Posterior vena cava (tissue), 2 donors: ENCODE results near the gene PTPRT. TPM values are rescaled to one million over a fixed set of nuclear protein-coding genes. Genes with fewer than 3 reads are reported as not detected.
"Not testable (repeated sequence)": the region's sequence is repeated elsewhere in the genome, so short reads cannot be mapped to it uniquely, and the experiment has no call there.

Experiments used
- DNase-seq: peaks from one replicate; pipeline ENCODE4 v3.0.0-alpha.2; 2020; ENCODE audit warnings: low spot score
- intact Hi-C, 2 donors: fragments of 100-400 bp; cut with DNase I; formaldehyde crosslinking; loops; one replicate each; pipeline versions ENCODE4 v1.14.1 to v1.14.2; 2022 to 2023
- total RNA-seq, 2 donors: library from RNA; stranded (reverse); fragmentation: NEBNext Ultra II Directional; extraction: Animal tissue kit (Norgen Biotek cat#: 25700); gene quantifications; one replicate each; pipeline ENCODE4 v1.2.1, GENCODE V29; 2021
- donor health status: DM: yes; HTN: yes; CAD: no.
- donor health status: DM: yes; HTN: yes; CAD: no.

Gene PTPRT
- total RNA-seq, 2 donors from 2014 or later, result 0.10 to 0.19 TPM

DNA sequence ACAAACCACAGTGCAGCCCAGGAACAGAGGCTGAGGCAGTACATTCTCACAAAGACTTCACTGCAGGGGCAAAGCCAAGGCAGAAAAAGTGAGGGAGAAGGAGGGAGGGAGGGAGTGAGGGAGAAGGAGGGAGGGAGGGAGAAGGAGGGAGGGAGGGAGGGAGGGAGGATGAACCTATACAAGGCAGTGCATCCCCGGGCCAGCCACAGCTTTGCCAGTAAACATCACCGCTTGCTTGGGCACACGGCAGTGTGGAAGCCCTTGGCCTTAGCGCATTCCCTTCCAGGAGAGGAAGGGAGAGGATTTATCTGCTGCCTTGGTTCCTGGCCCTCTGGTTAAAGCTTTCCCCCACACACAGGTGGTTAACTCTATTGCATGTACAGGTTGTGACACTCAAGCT lies 234.0 kb downstream of the PTPRT start:
- DNase-seq, result no peak
- intact Hi-C loops, result no loop called here

DNA sequence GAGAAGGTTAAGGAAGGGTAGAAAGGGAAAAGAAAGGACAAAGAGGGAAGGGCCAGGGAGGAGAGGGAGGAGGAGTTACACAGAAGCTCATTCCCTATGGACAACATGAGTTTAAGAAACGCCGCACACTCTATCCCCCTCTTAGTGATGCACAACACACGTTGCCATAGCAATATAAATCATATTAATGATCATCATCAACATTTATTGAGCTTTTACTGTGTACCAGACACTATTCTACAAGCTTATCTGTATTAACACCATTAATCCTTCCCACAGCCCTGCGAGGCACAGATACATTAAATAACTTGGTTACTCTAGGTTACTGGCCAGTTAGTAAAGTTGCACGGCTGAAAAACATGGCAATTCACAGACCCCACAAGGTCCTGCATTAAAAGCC lies 234.8 kb downstream of the PTPRT start:
- DNase-seq, result no peak
- intact Hi-C loops, result no loop called here

DNA sequence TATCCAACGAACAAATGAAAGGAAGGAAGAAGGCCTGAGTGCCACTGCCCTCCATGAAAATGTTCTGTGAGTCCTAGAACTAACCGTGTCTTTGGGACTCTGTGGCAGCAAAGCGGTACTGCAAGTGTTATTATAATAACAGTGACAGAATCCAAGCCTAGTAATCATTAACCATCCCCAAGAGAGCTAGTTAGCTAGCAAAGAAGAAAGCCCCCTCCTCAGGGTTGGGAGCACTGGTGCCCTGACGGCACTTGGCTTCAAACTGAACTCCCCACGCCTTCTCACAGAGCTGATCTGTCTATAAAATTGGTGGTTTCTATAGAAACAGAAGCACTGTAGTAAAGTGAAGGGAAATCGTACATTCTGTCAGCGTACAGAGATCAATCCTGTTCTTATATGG lies 239.8 kb downstream of the PTPRT start:
- intact Hi-C loops, result no loop called here
- DNase-seq, result no peak

DNA sequence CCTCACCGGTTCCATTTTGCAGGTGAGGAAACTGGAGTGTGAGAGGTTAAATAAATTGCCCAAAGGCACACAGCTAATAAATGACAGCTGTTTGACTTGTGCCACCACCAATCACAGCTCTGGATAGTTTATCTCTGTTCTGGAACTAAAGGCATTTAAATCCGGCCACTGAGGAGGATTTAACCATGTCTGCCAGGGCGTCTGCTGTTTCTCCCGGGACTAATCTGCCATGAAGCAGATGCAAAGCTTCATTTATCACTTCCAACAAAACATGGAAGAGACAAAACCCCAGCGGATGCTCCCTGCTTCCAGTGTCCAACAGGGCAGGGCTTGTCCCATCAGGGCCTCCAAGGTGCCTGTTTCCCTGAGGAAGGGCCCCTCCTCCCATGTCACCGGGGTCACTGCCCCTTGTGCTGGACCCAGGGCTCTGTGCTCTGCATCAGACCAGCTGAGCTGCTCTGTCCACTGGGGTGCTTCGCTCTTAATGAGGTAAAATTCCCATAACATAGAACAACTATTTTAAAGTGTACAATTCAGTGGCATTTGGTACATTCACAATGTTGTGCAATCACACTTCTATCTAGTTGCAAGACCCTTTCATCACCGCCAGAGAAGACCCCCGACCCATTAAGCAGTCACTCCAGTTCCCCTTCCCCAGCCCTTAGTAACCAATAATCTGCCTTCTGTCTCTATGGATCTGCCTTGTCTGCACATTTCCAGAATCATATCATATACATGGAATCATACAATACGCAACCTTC lies 244.3 kb downstream of the PTPRT start:
- intact Hi-C loops, result no loop called here
- DNase-seq, result no peak

DNA sequence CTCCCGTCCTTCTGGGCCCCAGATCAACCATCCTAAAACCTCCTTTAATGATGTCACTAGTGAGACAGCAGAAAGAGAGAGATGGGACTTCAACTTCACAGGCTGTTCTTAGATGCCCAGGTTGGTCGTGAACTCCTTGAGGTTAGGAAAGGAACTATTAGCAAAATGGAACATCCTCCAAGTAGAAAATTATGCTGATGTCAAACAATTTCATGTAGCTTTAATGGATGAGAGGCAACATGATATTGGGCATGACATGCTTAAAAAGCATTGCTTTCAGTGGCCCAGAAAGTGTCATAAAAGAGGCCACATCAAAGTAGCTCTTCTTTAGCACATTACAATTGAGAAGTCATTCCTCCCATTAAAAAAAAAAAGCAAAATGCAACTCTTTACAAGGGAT lies 248.1 kb downstream of the PTPRT start:
- intact Hi-C loops, result no loop called here
- no peak for DNase-seq

DNA sequence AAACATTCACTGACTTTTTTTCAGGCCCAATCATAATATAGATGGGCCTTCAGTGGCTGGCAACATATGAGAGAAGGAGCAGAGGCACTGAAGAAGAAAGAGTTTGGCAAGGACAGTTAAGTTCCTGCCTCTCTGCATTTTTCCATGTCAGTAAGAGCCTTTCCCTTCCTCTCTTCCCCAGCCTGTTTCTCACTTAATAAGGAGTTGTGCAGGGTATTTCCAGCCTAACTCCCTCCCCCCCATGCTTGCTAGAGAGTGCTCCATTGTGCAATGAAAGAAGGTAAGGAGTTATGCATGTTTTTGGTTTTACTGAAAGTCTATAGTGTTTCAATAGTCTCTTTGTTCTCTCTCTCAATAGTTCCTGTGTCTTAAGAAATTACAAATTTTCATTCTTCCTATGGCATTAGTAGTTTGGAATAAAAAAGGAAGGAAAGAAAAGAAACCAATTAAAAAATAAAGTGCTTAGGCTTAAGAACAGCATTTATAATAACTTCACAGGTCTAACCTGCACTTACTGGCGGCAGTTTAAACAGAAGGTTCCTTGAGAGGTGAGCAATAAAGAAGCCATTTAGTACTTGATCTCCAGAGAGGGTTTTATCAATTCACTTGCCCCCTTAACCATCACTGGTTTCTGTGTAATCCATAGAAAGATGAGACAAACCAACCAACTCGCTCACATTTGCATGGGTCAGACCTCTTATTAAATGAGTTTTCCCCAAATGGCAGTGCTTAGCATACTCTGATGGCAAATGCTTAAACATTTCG lies 251.1 kb downstream of the PTPRT start:
- no peak for DNase-seq
- intact Hi-C loops, result no loop called here

DNA sequence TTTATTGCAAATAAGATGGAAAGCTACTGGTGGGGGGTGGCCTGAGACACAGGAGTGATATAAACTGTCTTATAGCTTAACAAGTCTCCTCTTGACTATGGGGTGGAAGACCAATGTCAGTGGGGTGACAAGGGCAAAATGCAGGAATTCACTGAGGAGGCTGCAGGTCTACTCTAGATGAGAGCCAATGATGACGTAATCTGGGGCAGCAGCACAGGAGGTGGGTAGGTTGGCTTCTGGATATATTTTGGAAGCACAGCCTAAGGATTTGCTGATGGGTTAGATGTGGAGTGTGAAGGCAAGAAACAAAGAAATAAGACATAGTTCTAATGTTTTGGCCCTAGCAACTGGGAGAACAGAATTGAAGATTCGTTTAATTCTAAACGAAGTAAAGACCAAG lies 253.2 kb downstream of the PTPRT start:
- intact Hi-C loops, result no loop called here
- DNase-seq, result no peak

DNA sequence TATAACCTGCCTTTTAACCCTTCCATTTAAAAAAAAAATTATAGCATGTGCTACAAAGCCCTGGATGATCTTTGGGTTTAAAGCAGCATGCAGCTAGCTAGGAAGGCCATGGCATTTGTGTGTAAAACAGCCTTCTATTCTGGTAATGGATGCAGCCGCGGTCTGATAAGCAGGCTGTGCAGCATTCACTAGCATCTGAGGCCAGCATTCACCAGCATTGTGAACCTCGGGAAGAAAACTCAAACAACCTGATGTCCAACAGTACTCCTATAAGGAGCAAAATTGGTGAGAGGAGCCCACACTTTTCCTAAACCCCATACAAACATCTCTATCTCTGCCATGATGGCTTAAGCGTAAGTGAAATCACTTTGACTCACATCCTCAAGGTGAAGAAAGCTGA lies 265.5 kb downstream of the PTPRT start:
- intact Hi-C loops, result no loop called here
- DNase-seq, result no peak

DNA sequence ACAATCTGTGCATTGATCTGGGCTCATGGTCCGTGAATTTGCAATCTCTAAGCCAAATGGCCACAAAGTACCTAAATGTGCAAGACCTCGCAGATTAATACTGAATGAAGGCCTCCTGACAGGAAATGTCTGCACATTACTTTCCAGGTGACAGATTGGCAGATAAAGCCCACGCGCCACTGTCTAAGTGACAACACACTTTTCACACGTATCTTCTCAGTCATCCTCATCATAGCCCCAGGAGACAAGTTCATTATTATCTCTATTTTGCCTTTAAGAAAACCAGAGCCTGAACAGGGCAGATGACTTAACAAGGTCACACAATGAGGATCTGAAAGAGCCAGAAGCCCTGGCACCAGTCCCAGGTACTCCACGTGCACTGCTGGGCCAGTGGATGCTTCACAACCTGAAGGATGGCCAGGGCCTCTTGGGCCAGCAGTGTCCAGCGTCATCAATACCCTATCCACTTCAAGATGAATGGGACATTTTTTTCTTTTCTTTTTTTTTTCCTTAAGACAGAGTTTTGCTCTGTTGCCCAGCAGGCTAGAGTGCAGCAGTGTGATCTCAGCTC lies 266.3 kb downstream of the PTPRT start:
- intact Hi-C loops, result no loop called here
- DNase-seq, result no peak

DNA sequence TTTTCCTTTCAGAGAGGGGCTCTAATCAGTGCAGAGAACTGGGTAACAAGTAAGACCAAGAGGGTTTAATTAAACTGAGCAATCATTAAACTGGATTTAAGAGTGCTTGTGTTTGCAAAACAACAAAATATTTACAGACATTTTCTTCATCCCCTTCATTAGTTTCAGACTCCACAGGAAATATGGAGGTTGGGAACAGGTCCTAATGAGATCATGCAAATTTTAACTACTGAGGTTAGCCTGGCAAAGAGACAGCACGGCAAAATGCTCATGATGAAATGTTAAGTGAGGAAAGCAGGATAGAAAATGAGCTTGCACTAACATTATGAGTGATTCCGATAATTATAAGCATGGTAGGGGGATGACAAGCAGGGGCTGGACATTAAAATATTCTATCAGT lies 268.9 kb downstream of the PTPRT start:
- intact Hi-C loops, result no loop called here
- DNase-seq, result no peak

DNA sequence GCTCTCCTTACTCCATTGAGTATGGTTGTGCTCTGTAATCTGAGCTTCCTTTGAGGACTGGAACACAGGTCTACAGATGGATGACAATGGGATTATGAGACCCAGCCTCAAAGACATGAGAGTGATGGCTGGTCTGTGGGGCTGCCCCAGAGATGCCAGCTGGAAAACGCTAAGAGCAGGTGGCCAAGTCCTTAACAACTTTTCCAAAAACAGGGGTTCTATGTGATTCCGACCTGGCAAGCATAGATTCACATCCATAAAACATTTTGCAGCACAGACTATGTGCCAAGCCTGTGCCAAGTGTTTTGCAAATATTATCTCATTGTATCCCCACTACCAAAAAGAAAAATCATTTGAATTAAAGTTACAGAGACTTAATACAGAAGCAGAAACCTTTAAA lies 270.4 kb downstream of the PTPRT start:
- no peak for DNase-seq
- intact Hi-C loops, result no loop called here

DNA sequence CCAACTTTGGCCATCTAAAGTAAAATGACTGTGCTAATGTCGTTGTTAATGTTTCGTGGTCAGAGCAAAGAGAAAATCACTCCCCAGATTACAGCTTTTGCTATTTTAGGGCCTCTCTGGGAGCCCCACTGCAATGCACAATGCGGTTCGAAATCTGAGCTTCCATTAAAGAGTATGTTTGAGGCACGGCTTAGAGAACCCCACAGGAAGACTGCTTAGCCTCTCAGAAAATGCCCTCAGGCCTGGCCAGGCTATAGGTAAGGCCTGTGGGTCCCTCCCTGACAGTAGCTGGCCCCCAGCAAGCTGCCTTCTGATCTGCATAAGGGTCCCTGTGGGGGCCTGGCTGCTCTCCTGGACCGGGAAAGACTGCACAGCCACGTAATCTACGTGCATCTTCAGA lies 274.6 kb downstream of the PTPRT start:
- intact Hi-C loops, result no loop called here
- DNase-seq, result no peak

DNA sequence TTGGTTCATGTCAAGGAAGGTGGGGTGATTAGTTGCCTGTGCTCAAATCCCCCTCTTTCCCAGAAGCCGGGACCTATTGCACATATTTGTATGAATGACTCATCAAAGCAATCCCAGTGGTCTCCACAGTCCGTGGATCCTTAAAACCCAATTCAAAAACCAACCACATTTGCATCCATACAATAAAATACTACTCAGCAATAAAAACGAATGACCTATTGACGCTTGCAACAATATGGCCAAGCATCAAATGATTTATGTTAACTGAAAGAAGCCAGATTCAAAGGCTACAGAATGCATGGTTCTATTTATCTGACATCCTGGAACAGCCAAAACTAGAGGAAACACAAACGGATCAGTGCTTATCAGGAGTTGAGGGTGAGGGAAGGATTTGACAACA lies 275.4 kb downstream of the PTPRT start:
- intact Hi-C loops, result no loop called here

DNA sequence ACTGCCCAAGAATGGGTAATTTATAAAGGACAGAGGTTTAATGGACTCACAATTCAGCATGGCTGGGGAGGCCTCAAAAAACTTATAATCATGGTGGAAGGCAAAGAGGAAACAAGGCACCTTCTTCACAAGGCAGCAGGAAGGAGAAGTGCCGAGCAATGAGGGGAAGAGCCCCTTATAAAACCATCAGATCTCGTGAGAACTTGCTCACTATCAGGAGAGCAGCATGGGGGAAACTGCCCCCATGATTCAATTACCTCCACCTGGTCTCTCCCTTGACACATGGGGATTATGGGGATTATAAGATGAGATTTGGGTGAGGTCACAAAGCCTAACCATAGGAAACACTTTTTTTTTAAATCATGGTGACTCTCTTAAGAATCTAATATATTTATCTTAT lies 278.9 kb downstream of the PTPRT start:
- intact Hi-C loops, DNase-seq: not testable (repeated sequence)

More for the DNA sequence above, 275.4 kb downstream of the PTPRT start:
- no peak for DNase-seq

DNA sequence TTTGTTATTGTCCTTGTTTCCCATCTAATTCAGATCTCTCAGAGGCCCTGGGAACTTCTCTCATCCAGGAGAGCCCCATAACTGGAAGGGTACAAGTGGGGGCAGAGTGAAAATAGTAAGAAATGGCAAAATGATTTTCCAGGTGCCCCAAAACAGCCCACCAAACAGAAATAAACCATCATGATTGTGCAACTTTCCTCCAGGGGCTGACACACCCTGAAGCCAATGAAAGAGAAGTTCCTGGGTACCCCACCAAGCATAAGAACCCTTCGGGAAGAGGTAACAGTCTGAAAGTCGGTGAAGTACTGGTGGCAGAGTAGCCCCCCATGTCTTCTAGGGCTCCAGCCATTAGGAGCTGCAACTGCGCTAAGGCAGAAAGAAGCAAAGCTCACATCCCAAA lies 282.0 kb downstream of the PTPRT start:
- intact Hi-C loops, result no loop called here
- no peak for DNase-seq

DNA sequence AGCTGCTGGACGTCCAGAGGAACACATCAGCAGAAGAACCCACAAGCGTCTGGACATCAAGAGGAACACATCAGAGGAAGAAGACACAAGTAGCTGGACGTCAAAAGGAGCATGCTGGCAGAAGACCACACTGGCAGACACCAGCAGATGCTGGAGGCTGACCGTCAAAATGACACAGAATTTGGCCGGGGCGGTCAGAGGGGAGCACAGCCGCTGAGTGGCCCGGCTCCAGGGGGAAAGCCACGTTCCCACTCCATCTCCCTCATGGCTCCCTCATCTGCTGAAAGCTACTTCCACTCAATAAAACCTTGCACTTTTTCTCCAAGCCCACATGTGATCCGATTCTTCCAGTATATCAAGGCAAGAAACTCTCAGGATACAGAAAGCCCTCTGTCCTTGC lies 283.6 kb downstream of the PTPRT start:
- DNase-seq, result no peak
- intact Hi-C loops, result no loop called here

DNA sequence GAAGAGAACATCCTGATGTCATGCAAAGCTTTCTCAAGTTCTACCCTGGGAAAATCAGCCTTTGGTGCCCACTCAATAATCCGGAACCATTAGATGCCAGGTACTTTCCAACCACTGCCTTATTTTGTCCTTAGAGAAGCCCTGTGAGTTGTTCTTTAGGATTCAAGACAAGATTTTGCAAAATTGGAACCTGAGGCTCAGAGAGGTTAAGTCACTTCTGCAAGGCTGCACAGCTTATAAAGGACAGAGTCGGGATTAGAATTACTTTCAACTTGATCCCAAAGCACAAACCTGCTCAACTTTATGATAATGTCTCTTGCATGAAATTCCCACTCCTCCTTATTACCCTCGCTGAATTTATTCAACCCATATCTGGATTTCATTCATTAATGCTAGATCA lies 287.2 kb downstream of the PTPRT start:
- DNase-seq, result no peak
- intact Hi-C loops, result no loop called here

DNA sequence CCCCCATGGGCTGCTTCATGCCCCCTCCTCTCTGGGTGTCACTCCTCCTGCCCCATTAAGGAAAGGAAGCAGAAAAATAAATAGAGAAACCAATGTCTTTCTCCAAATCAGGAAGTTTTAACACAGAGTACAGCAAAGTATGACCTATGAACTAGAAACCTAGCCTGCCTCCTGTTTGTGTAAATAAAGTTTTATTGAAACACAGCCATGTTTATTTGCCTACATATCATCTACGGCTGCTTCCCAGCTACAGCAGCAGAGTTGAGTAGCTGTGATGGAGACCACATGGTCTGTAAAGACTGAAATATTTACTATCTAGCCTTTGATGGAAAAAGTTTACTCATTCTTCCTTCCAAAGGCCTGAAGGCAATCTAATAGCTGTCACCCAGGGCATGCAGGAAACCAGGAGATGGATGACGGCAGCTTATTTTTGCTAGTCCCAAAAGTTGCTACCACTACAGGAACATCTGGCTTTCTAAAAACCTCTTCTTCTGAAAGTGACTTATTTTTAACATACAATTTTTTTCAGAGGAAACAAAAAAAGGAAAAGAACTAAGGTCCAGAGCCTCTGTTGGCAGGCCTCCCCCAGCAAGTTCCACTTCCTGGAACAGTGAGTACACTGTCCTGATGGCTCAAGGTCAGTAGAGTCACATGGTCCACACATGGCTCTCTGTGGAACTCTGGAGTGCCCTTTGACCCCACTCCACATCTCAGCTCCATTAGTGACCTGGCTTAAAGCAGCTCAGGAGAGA lies 287.8 kb downstream of the PTPRT start:
- intact Hi-C loops, result no loop called here
- no peak for DNase-seq

DNA sequence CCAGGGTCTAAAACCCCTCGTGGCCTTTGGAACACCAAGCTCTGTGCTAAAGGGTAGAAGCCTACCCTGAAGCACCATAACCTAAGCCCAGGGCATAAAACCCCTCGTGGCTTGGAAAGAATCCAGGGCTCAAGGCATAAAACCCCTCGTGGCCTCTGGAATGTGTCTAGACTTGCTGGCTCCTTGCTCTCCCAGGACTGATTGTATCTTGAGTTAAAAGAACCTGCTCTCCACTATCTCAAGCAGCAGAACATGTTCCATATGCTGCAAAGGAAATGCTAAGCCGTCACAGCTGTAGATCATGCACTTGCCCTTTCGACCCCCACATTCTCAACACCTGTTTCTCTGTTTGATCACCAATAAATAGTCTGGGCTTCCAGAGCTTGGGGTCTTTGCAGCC lies 288.9 kb downstream of the PTPRT start:
- DNase-seq, intact Hi-C loops: not testable (repeated sequence)

DNA sequence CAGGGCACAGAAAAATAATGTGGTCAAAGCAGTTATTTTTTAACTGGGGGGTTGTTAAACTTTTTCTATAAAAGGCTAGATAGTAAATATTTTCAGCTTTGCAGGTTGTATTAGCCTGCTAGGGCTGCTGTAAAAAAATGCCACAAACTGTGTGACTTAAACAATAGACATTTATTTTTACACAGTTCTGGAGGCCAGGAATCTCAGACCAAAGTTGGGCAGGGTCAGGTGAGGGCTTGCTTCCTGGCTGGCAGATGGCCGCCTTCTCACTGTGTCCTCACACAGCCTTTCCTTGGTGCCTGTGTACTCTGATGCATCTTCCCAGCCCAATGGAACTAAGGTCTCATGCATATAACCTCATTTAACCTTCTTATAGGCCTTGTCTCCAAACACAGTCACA lies 294.7 kb downstream of the PTPRT start:
- intact Hi-C loops, result no loop called here
- DNase-seq, result no peak
